Inferior parietal cortex (tissue), 1 donor: ENCODE measurements around the gene ELK4.

Experiments used
- DNase-seq: peaks from one replicate; pipeline ENCODE4 v3.0.0-alpha.2; 2016; ENCODE audit errors: extremely low spot score

ELK4 gene

GRCh38 chr1:205630241-205630640 lies 1.6 kb downstream of the ELK4 start:
- DNase-seq = no peak

GRCh38 chr1:205629751-205630150 lies 2.1 kb downstream of the ELK4 start:
- no peak for DNase-seq

- no peak for DNase-seq
Measured at GRCh38 chr1:205627956-205628355, 3.9 kb downstream of the ELK4 start.

GRCh38 chr1:205626216-205626615 lies 5.6 kb downstream of the ELK4 start:
- DNase-seq = no peak

- no peak for DNase-seq
Measured at GRCh38 chr1:205623646-205624045, 8.2 kb downstream of the ELK4 start.

- no peak for DNase-seq
Measured at GRCh38 chr1:205620269-205620668, 11.5 kb downstream of the ELK4 start.

- no peak for DNase-seq
Measured at GRCh38 chr1:205619376-205619775, 12.4 kb downstream of the ELK4 start.

- DNase-seq = no peak
Measured at GRCh38 chr1:205616563-205617293, 15.1 kb downstream of the ELK4 start.

GRCh38 chr1:205615789-205616188 lies 16.0 kb downstream of the ELK4 start:
- DNase-seq = no peak

GRCh38 chr1:205613854-205614412 lies 17.9 kb downstream of the ELK4 start:
- no peak for DNase-seq

GRCh38 chr1:205612556-205612955 lies 19.3 kb downstream of the ELK4 start:
- no peak for DNase-seq

- no peak for DNase-seq
Measured at GRCh38 chr1:205612104-205612503, 19.7 kb downstream of the ELK4 start.

GRCh38 chr1:205610901-205611466 lies 20.8 kb downstream of the ELK4 start:
- DNase-seq = no peak

GRCh38 chr1:205610036-205610435 lies 21.8 kb downstream of the ELK4 start:
- DNase-seq = no peak

GRCh38 chr1:205604825-205605505 lies 26.8 kb downstream of the ELK4 start:
- no peak for DNase-seq

- no peak for DNase-seq
Measured at GRCh38 chr1:205604059-205604458, 27.8 kb downstream of the ELK4 start.

GRCh38 chr1:205601205-205601604 lies 30.6 kb downstream of the ELK4 start:
- DNase-seq = no peak

- DNase-seq = no peak
Measured at GRCh38 chr1:205600085-205600484, 31.7 kb downstream of the ELK4 start.

GRCh38 chr1:205599669-205600042 lies 32.2 kb downstream of the ELK4 start:
- no peak for DNase-seq

- DNase-seq = no peak
Measured at GRCh38 chr1:205598841-205599668, 32.8 kb downstream of the ELK4 start.

GRCh38 chr1:205597691-205598314 lies 34.0 kb downstream of the ELK4 start:
- DNase-seq = no peak
